Ecto neural progenitor cell (in vitro differentiated cells): ENCODE results near the gene BMF.

Source experiments
- DNase-seq: peaks from one replicate; pipeline ENCODE4 v3.0.0-alpha.2; 2018; ENCODE audit warnings: low spot score

BMF gene

DNA sequence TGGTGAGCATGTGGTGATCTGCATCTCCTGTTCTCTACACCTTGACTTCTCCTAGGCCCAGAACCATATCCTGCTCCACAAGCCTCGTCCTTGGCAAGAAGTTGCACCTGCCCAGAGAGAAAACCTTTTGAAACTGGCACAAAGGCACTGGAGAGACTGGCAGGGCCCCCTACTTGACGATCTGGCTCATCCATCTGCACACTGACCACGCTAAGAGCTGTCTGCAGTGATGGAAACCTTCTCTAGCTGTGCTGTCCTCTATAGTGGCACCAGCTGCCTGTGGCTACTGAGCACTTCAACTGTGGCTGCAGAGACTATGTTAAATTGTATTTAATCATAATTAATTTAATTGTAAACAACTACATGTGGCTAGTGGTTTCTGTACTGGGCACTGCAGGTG lies 43.5 kb downstream of the BMF start:
- DNase-seq, result no peak

DNA sequence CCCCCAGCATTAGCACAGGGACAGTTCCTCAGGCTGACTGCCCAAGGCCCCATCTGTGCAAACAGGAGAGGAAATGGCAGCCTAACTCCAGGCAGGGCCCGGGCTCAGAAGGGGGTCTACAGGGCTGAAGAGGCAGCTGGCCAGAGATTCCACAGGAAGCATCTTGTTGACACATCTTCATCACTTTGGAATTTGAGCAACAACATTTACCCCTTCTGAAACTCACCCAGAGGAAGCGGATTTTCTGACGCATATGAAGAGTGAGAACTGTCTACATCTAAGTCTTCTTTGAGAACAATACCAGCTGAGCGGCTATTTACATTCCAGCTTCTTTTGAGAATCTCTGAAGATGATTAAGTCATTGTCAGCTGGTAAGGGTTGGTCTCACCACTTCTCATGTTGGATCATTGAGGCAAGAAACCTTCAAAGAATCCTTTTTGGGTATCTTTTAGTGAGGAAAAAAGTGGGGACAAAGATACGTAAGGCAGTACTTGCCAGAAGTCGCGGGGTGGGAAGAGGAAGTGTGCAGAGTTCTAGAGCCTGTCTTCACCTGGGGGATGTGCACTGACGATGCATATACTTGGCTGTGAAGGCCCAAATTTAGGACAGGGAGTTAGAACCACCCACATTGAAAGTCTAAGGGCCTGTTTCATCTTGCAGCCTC lies 44.3 kb downstream of the BMF start:
- DNase-seq, result no peak

DNA sequence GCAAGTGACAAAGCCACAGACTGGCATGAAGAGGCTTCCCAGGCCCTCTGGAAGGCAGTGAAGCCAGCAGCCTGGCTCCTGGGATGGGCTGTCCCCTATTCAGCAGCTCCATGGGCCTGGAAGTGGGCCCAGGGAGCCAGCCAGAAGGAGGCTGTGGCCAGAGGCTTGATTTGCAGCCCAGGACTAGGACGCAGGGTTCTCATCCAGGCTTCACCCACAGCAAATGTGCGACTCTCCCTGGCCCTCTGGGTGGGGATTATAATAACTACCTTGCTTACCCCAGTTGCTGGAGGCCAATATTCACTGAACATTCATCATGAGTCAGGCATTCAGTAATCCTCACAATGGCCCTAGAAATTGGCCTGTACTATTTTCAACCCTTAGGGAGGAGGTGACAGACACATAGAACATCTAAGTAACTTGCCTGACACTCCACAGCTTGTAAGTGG lies 45.1 kb downstream of the BMF start:
- DNase-seq, result no peak

DNA sequence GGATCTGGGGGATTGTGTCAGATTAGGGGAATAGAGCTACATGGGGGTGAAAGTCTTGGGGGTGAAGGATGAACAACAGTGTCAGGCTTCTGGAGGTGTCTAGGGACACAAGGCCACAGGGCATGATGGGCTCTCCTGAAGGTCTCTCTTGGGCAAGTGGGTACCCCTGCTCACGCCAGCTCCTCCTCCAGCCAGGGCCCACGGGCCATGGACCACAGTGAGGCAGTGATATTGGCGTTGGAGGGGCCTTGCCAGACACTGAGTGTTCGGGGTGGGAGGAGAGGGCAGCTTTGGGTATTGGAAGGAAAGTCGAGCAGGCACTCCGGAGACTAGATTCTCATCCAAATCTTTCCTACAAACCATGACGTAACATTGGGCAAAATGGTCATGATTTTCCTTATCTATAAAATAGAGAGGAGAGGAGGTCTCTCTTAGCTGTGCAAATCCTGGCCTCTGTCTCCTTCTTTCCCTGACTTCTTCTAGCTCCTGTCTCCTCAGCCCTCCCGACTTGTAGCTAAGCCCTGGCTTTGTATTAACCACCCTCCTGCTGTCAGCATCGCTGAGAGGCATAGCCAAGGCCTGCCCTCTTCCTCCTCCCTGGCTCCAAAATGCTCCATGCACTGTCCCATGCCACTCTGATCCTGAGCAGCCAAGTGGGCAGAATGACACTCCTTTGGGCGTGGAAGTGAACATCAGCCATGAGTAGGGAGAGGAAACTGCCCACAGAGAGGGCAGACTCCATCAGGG lies 45.7 kb downstream of the BMF start:
- no peak for DNase-seq

DNA sequence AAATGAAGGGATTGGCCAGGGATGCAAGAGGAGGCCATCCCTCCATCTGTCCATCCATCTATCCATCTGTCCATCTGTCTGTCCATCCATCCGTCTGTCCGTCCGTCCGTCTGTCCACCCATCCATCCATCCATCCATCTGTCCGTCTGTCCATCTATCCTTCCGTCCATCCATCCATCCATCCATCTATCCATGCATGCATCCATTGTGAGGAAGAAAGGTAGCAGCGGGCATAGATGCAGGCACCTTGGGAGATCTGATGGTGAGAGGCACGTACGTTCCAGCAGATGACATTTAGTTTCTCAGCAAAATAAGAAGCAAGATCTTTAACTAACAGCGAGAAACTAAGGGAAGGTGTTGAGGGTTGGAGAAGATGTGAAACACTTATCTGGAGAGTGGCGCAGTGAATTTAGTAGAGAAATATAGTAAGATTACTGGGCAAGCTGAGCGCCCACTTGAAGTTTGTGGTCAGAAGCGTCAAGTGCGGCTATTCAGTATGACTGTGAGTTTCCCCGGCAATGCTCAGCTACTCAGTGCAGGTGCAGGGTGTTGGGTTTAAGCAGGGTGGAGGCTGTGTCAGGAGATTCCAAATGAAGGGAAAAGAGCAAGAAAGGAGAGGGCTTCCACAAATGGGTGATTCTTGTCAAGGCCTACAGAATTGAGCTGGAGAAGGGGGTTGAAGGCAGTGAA lies 47.3 kb downstream of the BMF start:
- no peak for DNase-seq

DNA sequence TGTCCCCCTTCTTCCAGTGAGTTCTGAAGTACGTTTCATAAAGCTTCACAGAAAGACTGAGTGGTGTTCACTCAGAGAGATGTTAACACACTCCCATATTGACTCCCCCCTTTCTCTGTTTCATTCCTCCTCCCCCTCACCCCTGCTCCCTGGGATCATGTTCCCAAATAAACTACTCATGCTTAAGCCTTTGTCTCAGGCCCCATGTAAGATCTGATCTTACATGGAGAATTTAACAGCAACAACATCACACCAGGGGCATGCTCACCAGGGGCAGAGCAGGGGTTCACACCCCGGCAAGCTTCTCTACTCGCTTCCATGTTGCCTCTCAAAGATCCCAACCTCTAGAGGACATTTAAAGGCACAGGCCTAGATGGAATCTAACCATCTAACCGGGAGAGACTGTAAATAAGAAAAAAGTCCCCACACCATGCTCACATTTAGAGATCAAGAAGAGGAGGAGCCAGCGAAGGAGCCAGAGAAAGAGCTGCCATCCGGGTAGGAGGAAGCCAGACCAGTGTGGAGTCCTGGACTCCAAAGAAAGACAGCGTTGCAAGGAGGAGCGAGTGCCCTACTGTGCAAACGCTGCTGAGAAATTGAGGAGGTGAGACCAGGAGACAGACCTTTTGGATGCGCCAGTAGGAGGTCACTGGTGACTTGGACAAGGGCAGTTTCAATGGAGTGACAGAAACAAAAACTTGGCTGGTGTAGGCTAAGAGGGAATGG lies 48.3 kb downstream of the BMF start:
- no peak for DNase-seq

DNA sequence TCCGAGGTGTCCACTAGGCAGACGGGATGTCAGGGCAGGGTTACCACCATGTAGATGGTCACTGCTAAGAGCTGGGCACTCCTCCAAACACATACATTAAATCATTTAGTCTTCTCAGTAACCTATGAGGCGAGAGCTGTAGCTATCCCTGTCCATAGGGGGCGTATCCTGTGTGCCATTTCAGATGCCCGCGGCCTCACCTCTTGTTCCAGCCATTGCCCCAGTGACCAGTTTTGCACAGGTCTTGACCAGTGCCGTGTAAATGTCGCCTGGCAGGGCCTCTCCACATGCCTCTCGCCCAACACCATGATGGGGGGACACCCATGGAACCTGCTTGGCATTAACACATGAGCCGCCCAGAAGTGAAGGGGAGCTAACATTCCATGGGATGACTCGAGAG lies 48.9 kb downstream of the BMF start:
- no peak for DNase-seq

DNA sequence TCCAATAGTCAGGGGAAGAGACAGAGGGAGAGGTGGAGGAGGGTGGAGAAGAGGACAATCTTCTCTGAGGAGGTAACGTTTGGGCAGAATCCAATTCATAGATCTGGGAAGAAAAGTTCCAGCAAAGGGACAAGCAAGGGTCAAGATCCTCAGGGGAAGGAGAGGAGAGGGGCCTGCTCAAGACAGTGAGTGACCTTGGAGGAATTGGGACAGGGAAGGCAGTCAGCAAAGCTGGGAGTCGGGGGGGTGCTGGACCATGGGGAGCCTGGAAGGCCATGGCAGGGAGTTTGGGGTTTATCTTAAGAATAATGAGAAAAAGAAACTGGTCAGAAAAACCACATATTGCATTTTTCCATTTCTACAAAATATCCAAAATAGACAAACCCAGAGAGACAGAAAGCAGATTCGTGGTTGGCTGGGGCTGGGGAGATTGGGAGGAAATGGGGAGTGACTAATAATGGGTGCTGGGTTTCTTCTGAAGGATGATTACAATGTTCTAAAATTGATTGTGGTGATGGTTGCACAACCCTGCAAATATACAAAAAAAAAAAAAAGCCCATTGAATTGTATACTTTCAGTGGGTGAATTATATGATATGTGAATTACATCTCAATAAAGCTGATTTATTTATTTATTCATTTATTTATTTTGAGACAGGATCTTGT lies 50.1 kb downstream of the BMF start:
- no peak for DNase-seq

DNA sequence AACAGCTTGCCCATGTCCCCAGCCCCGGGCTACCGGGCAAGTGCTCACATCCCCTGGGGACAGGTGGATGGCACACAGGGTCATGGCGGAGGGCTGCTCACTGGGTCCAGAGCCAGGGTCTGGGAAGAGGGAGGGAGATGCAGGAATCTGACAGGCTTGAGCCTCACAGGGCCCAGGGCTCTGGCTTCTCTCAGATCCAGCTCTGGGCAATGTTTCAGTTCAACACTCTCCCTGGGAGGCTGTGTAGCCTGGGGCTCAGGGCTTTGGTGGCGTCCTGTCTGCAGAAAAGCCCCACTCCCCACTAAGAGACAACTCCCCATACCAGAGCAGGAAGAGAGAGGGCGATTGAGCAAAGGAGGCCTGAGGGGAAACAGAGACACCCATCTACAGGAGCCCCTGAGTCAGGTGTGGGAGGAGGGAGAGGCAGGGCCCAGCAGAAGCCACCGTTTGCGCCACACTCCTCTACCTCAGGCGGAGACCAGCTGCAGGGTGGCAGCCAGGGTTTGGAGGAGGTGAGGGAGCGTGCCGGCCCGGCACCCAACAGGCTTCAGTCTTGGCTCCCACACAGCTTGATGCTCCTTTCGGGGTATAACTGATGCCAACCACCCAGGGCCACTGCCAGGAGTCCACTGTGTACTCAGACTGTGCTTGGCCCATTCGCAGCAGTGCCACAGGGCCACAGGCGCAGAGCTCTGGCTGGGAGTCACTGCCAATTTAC lies 52.9 kb downstream of the BMF start:
- DNase-seq, result no peak

DNA sequence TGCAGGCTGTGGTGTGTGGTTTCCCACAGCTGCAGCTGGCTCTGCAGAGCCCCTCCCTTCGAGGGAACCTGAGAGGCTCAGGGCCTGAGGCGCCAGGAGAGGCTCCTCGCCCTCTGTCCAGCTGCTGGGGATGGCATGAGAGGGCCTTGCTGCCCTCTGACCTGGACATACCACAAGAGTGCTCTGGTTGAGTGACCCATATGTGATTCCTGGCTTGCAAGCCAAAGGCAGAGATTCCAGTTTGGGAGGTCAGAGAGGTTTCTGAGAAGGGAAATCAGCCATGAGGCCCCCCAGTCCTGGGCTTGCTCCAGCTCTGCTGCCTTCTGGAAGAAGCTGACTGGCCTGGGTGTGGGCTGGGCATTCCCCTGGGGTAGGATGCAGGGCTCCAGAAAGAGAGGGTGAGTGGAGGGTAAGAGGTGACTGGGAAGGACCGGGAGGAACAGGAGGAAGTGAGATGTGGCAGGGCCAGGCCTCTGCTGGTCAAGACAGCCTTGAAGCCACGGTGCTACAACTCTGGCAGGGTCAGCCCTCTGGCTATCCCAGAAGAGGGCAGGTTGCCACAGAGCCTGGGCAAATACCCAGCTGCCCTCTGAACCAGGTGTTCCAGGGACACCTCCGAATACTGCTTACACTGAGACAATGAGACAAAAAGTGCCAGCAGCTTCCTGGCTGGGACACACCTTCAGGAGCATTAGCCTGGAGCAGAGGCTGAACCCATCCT lies 53.7 kb downstream of the BMF start:
- peak; percentile 76 for DNase-seq

DNA sequence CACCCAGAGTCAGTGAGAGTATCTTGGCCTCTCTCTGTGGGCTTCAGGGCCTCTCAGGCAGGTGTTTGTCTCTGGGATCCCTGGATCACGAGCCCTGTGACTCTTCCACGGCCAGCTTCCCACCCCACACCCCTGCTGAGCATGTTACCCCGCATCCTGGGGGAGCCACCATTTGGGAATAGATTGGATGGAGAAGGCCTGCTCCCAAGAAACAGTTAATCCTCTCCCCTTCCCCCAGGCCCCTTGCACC lies 54.1 kb downstream of the BMF start:
- DNase-seq, result no peak

DNA sequence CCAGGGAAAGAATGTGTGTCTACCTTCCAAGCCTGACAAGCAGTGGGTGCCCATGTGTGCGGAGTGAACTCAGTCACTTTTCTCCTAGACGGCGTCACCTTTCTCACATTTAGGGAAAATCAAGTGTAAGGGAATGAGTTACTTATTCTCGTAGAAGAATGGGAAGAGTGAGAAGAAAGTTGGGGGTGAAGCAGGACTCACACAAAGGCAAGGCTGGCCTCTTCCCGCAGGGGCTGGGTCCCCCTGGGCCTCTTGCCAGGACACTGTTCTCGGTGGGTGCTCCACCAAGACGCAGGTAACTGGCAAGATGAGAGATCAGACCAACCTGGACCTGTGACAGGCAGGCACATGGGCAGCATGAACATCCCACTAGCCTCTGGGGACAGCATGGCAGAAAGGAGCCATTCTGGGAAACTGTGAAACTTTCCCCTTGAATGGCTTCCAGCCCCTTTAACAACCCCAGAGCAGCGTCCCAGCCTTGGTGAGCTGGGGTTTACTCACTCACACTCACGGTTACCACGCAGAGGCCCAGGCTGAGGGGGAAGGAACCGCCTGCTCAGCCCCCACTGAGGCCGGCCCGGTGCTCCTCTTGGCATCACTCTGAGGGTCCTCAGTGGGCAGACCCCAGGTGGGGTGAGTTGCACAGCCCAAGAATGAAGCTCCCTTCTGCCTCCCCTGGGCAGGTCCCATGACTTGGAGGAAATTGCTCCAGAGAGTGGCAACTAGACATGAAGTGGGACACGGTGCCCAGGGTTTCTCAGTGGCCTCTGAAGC lies 54.7 kb downstream of the BMF start:
- DNase-seq, result peak; percentile 46

DNA sequence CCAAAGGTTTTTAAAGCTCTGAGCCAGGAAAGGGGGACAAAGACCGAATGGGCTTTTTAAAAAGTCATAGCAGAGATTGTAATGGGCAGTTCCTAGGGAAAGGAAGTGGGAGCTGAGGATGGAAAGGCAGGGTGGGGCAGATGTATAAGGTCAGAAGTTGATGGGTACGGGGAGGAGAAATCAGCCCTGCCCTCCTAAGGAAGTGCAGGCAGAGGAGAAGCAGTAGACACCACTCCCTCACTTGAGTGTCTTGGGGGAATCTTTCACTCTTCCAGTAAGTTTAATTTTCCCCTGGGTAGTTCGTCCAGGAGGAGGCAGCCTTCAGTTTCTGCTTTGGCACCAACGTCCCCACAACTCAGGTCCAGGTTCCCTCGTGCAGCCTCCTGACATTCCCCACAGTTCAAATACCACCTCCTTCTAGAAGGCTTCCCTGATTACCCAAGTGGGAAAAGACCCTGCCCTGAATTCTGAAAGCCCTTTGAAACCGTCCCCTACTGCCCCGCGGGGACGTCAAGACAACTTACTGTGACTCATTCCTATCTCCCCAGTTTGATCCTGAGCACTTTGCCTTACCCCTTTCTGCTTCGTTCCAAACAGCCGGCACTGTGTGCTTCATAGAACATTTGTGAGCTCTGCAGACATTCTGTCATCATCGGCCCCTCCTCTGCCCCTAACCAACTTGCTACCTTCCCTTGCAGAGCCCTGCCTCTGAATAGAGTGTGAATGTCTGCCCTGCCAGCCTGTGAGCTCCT lies 55.4 kb downstream of the BMF start:
- peak; percentile 36 for DNase-seq

DNA sequence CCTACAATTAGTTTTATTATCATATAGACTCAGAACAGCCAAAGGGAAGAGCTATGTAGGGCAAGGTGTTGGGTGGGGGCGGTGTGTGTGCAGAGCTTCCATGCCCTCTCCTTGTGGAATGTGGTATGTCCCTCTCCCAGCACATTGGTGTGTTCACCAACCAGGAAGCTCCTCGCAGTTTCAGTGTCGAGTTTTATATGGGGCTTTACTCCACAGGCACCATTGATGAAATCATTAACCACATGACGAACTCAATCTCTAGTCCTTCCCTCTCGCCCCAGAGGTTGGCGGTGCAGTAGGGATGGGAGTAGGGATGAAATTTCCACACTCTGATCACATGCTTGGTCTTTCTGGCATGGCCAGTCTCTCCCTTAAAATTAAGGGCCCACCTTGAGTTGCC lies 56.1 kb downstream of the BMF start:
- no peak for DNase-seq

DNA sequence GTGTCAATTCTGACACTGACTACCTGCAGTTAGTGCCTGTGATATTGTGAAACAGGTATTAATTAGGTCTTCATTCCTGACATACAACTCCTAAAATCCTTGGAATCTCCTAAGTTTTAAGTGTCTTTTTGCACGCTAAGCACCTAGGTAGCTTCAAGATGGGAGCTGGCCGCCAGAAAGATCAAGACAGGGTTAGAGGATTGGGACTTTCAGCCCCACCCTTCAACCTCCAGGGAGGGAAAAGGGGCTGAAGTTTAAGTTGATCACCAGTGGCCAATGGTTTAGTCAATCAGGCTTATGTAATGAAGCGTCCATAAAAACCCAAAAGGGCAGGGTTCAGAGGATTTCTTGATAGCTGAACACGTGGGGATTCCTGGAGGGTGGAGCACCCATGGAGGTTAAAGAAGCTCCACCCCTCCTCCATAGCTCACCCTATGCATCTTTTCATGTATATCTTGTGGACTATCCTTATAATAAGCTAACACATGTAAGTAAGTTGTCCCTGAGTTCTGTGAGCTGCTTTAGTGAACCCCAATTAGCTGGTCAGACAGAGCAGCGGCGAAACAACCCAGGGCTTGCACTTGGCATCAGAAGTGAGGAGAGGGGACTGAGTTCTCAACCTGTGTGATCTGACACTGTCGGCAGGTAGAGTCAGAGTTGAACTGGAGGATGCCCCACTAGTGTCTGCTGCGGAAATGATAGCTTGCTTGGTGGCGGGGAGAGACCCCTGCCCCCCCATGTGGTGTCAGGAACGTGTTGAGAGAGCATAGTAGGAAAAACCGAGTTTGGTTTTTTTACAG lies 56.9 kb downstream of the BMF start:
- DNase-seq, result no peak

DNA sequence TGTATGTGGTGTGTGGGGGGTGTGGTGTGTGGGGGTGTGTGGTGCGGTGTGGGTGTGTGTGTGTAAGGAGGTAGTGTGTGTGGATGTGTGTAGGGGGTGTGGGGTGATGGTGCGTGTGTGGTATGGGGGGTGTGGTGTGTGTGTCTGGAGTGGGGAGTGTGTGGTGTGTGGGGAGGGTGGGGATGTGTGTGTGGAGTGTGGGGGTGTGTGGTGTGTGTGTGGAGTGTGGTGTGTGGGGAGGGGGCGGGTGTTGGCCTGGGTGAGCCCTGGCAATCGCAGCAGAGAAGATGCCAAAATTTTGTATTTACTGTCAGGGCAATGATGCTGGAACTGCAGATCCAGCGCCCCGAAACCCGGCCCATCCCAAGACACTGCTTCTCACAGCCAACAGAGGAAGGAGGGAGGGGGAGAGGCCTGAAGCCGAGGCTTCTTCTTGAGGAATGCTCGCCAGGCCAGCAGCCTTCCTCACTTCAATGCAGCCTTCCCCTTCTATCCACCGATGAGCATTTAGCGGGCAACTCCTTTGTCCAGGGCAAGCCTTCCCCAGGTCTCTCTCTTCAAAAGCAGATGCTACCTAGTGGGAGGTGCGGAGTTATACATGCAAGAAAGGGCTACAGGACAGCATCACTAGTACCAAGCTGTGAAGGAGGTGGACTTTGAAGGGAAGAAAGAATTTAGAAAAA lies 57.8 kb downstream of the BMF start:
- no peak for DNase-seq

DNA sequence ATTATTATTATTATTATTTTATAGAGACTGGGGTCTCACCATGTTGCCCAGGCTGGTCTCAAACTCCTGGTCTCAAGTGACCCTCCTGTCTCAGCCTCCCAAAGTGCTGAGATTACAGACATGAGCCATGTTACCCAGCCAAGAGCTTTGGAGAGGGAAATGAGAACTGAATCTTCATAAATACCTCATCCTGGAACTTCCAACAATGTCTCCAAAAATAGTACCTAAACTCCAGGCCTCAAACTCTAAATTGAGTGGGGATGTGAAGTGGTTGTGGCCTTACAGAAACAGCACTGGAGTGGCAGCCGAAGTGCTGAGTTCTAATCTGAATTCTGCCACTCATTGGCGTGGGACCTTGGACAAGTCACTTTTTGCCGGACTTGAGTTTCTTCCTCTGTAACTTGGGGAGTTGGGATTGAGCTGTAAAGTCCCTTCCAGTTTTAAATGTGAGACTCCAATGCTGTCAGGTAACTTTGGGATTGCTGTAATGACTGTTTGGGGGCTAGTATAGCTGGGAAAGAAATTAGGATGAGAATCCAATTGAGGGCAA lies 59.7 kb downstream of the BMF start:
- no peak for DNase-seq
